ENCODE measurements around the gene GABRR2.

DNA sequence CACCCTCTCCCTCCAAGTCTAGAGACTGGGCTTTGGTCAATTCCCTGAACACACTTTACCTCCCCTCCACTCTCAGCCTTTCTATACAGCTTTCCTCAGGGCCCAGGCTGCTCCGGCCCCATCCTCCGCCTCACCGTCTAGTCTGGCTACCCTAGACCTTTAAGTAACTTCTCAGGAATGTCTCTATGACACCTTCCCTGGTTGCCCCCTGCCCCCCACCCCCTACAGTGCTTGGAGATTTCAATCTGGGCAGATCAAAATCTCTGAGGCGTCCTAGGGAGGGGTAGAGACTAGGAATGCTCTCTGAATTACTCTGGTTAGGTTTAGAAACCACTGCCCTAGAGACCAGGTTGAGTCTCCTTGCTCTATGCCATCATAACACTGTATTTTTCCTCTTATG lies 31.3 kb upstream of the GABRR2 start:
- TF ChIP-seq, protein P1, sequence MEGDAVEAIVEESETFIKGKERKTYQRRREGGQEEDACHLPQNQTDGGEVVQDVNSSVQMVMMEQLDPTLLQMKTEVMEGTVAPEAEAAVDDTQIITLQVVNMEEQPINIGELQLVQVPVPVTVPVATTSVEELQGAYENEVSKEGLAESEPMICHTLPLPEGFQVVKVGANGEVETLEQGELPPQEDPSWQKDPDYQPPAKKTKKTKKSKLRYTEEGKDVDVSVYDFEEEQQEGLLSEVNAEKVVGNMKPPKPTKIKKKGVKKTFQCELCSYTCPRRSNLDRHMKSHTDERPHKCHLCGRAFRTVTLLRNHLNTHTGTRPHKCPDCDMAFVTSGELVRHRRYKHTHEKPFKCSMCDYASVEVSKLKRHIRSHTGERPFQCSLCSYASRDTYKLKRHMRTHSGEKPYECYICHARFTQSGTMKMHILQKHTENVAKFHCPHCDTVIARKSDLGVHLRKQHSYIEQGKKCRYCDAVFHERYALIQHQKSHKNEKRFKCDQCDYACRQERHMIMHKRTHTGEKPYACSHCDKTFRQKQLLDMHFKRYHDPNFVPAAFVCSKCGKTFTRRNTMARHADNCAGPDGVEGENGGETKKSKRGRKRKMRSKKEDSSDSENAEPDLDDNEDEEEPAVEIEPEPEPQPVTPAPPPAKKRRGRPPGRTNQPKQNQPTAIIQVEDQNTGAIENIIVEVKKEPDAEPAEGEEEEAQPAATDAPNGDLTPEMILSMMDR (IDR thresholded peaks at IDR 0.05; ENCODE audit: low read length), result no peak
- TF ChIP-seq EZH2phosphoT487 (IDR thresholded peaks at IDR 0.05; ENCODE audit: low read length), result no peak
